Neuron (in vitro differentiated cells): ENCODE results near the gene CEP164.

Experiments
- H2AFZ ChIP-seq: one replicate; pipeline ENCODE4 v1.6.1; 2013; ENCODE audit warnings: low read depth, mild to moderate bottlenecking, inconsistent platforms, low read length, moderate library complexity
- H3K27me3 ChIP-seq: one replicate; pipeline ENCODE4 v1.6.1; 2013; ENCODE audit warnings: low read length; ENCODE audit not compliant: insufficient read depth
- H3K36me3 ChIP-seq: one replicate; pipeline ENCODE4 v1.6.1; 2013; ENCODE audit warnings: low read length; ENCODE audit not compliant: insufficient read depth
- H3K4me1 ChIP-seq: one replicate; pipeline ENCODE4 v1.6.1; 2013; ENCODE audit warnings: low read length; ENCODE audit not compliant: insufficient read depth
- H3K4me3 ChIP-seq: 2 replicates; pipeline ENCODE4 v1.5.1; 2013; ENCODE audit warnings: mild to moderate bottlenecking, low read length, moderate library complexity
- H3K9me3 ChIP-seq: one replicate; pipeline ENCODE4 v1.6.1; 2013; ENCODE audit warnings: low read length

CEP164 gene

GRCh38 chr11:117354550-117354949, 26.9 kb downstream of the CEP164 start:
- H3K36me3 ChIP-seq = peaks cover 47% of the 10 kb centered on the region

GRCh38 chr11:117356126-117356890, 28.7 kb downstream of the CEP164 start:
- Histone ChIP-seq H3K36me3 (peaks cover 54% of the 10 kb centered on the region), H3K4me1 (no peaks in the 10 kb centered on the region), H3K9me3 (no peaks in the 10 kb centered on the region), H2AFZ (no peak overlapping the region), H3K4me3 (no peak overlapping the region), H3K27me3 (no peaks in the 10 kb centered on the region)

More at GRCh38 chr11:117354550-117354949, 26.9 kb downstream of the CEP164 start:
- Histone ChIP-seq H3K27me3 (no peaks in the 10 kb centered on the region), H3K9me3 (no peaks in the 10 kb centered on the region), H3K4me1 (no peaks in the 10 kb centered on the region), H3K4me3 (no peak overlapping the region), H2AFZ (no peak overlapping the region)

GRCh38 chr11:117361432-117361831, 33.8 kb downstream of the CEP164 start:
- peaks cover 4% of the 10 kb centered on the region for H3K9me3 ChIP-seq

GRCh38 chr11:117366248-117366647, 38.6 kb downstream of the CEP164 start:
- Histone ChIP-seq H3K36me3 (peaks cover 52% of the 10 kb centered on the region), H2AFZ (no peak overlapping the region), H3K4me1 (no peaks in the 10 kb centered on the region), H3K9me3 (peaks cover 4% of the 10 kb centered on the region), H3K4me3 (no peak overlapping the region), H3K27me3 (no peaks in the 10 kb centered on the region)

More at GRCh38 chr11:117361432-117361831, 33.8 kb downstream of the CEP164 start:
- peaks cover 52% of the 10 kb centered on the region for H3K36me3 ChIP-seq
- no peaks in the 10 kb centered on the region for H3K4me1 ChIP-seq
- H3K27me3 ChIP-seq = no peaks in the 10 kb centered on the region
- H2AFZ ChIP-seq = no peak overlapping the region
- no peak overlapping the region for H3K4me3 ChIP-seq

GRCh38 chr11:117366875-117367274, 39.2 kb downstream of the CEP164 start:
- Histone ChIP-seq H3K4me1 (no peaks in the 10 kb centered on the region), H3K9me3 (peaks cover 3% of the 10 kb centered on the region), H2AFZ (no peak overlapping the region), H3K4me3 (no peak overlapping the region), H3K36me3 (peaks cover 53% of the 10 kb centered on the region), H3K27me3 (no peaks in the 10 kb centered on the region)

GRCh38 chr11:117369534-117369933, 41.9 kb downstream of the CEP164 start:
- H3K4me1 ChIP-seq = no peaks in the 10 kb centered on the region
- peaks cover 41% of the 10 kb centered on the region for H3K36me3 ChIP-seq
- no peak overlapping the region for H3K4me3 ChIP-seq
- no peaks in the 10 kb centered on the region for H3K27me3 ChIP-seq
- H3K9me3 ChIP-seq = no peaks in the 10 kb centered on the region
- H2AFZ ChIP-seq = no peak overlapping the region

- Histone ChIP-seq H3K36me3 (peaks cover 43% of the 10 kb centered on the region), H3K4me1 (no peaks in the 10 kb centered on the region), H3K27me3 (no peaks in the 10 kb centered on the region)
These were observed 43.8 kb downstream of the CEP164 start for GRCh38 chr11:117371453-117371852.

GRCh38 chr11:117374316-117375055, 46.8 kb downstream of the CEP164 start:
- H2AFZ ChIP-seq = no peak overlapping the region
- no peaks in the 10 kb centered on the region for H3K4me1 ChIP-seq
- H3K9me3 ChIP-seq = no peaks in the 10 kb centered on the region
- H3K36me3 ChIP-seq = peaks cover 38% of the 10 kb centered on the region
- H3K4me3 ChIP-seq = no peak overlapping the region
- no peaks in the 10 kb centered on the region for H3K27me3 ChIP-seq

More at GRCh38 chr11:117371453-117371852, 43.8 kb downstream of the CEP164 start:
- no peaks in the 10 kb centered on the region for H3K9me3 ChIP-seq
- H3K4me3 ChIP-seq = no peak overlapping the region
- H2AFZ ChIP-seq = no peak overlapping the region

- H3K36me3 ChIP-seq = peaks cover 48% of the 10 kb centered on the region
- no peak overlapping the region for H2AFZ ChIP-seq
- no peaks in the 10 kb centered on the region for H3K4me1 ChIP-seq
- H3K27me3 ChIP-seq = no peaks in the 10 kb centered on the region
- no peak overlapping the region for H3K4me3 ChIP-seq
- no peaks in the 10 kb centered on the region for H3K9me3 ChIP-seq
These were observed 48.3 kb downstream of the CEP164 start for GRCh38 chr11:117375960-117376359.

GRCh38 chr11:117376517-117376916, 48.9 kb downstream of the CEP164 start:
- Histone ChIP-seq H3K36me3 (peaks cover 48% of the 10 kb centered on the region), H3K27me3 (no peaks in the 10 kb centered on the region), H2AFZ (no peak overlapping the region), H3K9me3 (no peaks in the 10 kb centered on the region), H3K4me1 (no peaks in the 10 kb centered on the region), H3K4me3 (no peak overlapping the region)

- Histone ChIP-seq H3K27me3 (no peaks in the 10 kb centered on the region), H3K4me3 (no peak overlapping the region), H2AFZ (no peak overlapping the region), H3K9me3 (no peaks in the 10 kb centered on the region), H3K36me3 (peaks cover 53% of the 10 kb centered on the region), H3K4me1 (no peaks in the 10 kb centered on the region)
These were observed 51.6 kb downstream of the CEP164 start for GRCh38 chr11:117378976-117379865.

- H3K9me3 ChIP-seq = no peaks in the 10 kb centered on the region
- H3K4me1 ChIP-seq = no peaks in the 10 kb centered on the region
- H2AFZ ChIP-seq = no peak overlapping the region
- H3K36me3 ChIP-seq = peaks cover 42% of the 10 kb centered on the region
- H3K27me3 ChIP-seq = no peaks in the 10 kb centered on the region
- no peak overlapping the region for H3K4me3 ChIP-seq
These were observed 53.0 kb downstream of the CEP164 start for GRCh38 chr11:117380676-117381075.
